Mammary epithelial cell (primary cell): ENCODE measurements around the gene MCHR2.
"Not testable (repeated sequence)": the region's sequence is repeated elsewhere in the genome, so short reads cannot be mapped to it uniquely, and the experiment has no call there.

ENCODE experiments used
- EZH2 ChIP-seq: IDR thresholded peaks from 2 replicates; pipeline ENCODE4 v1.6.1; 2012; ENCODE audit warnings: low read length, inconsistent platforms, borderline replicate concordance
- TF ChIP-seq, protein P1 (sequence below), 2 donors: IDR thresholded peaks in 1 of 2; conservative IDR thresholded peaks in 1 of 2; 2 replicates each; pipeline ENCODE4 v1.5.1; 2011 to 2012; ENCODE audit warnings: inconsistent platforms in 2 of 2, low read length in 2 of 2, mild to moderate bottlenecking in 2 of 2, control low read depth in 1 of 2, low read depth in 1 of 2; ENCODE audit not compliant: insufficient read depth in 1 of 2; ENCODE audit errors: extremely low read depth in 1 of 2

DNA sequence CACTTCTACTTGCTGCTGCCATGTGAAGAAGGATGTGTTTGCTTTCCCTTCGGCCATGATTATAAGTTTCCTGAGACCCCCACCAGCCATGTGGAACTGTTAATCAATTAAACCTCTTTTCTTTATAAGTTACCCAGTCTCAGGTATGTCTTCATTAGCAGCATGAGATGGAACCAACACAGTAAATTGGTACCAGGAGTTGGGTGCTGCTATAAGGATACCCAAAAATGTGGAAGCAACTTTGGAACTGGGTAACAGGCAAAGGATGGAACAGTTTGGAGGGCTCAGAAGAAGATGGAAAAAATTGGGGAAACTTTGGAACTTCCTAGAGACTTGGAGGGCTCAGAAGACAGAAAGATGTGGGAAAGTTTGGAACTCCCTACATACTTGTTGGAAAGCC is 44.5 kb upstream of the MCHR2 start:
- TF ChIP-seq, protein P1, sequence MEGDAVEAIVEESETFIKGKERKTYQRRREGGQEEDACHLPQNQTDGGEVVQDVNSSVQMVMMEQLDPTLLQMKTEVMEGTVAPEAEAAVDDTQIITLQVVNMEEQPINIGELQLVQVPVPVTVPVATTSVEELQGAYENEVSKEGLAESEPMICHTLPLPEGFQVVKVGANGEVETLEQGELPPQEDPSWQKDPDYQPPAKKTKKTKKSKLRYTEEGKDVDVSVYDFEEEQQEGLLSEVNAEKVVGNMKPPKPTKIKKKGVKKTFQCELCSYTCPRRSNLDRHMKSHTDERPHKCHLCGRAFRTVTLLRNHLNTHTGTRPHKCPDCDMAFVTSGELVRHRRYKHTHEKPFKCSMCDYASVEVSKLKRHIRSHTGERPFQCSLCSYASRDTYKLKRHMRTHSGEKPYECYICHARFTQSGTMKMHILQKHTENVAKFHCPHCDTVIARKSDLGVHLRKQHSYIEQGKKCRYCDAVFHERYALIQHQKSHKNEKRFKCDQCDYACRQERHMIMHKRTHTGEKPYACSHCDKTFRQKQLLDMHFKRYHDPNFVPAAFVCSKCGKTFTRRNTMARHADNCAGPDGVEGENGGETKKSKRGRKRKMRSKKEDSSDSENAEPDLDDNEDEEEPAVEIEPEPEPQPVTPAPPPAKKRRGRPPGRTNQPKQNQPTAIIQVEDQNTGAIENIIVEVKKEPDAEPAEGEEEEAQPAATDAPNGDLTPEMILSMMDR (conservative IDR thresholded peaks at IDR 0.05 in 1 of 2, IDR thresholded peaks at IDR 0.05 in 1 of 2; ENCODE audit: extremely low read depth in 1 of 2, insufficient read depth in 1 of 2, low read depth in 1 of 2, low read length in 2 of 2), result not testable (repeated sequence)
- TF ChIP-seq EZH2, result not testable (repeated sequence)
